SIG-M5 treated with dmso at 0.1 percent for 504 hours (cell line): ENCODE measurements around the gene LAMC1.

Source experiments
- DNase-seq: peaks from one replicate; lab custom pipeline; 2025; ENCODE audit not compliant: unreplicated experiment; lab: John Stamatoyannopoulos, UW

Gene LAMC1

GRCh38 chr1:183023146-183023600 lies at the start of gene LAMC1:
Gene LAMC1 (plus strand): TSS chr1:183023420. CDS start chr1:183023717, 297 bp downstream.
- DNase-seq, result peak; percentile 48

DNA sequence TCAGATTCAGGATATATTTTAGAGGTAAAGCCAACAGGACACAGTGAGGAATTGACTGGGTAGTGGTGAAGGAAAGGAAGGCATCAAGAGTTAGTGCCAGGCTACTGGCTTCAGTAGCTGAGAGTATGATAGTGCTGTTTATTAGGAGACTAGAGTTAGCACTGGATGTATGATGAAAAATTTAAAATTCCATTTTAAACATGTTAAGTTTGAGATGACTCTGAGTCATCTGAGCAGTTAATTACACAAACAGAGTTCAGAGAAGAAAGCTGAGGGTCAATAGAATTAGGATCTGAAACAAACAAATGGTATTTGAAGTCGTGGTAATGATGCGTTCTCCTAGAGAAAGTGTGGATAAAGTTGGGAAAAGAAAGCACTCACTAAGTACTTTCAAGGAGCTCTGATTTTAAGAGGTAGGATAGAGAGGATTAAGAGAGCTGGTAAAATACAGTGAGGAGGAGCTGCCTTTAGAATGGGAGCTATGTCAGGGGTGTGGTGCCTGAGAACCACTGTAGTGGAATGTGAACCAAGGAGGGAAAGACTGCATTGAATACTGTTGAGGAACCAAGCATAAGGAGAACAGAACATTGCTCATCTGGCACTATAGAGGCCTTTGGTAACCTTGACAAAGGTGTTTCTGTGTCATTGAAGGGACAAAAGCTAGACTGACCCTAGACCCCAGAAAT lies 48.6 kb upstream of the LAMC1 start:
- DNase-seq, result no peak

DNA sequence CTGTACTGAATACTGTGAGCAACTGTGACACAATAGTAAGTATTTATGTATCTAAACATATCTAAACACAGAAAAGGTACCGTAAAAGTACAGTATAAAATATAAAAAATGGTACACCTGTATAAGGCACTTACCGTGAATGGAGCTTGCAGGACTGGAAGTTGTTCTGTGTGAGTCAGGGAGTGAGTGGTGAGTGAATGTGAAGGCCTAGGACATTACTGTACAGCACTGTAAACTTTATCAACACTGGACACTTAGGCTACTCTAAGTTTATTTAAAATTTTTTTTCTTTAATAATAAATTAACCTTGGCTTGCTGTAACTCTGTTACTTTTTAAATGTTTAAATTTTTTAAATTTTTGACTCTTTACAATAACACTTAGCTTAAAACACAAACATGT lies 45.7 kb upstream of the LAMC1 start:
- no peak for DNase-seq

DNA sequence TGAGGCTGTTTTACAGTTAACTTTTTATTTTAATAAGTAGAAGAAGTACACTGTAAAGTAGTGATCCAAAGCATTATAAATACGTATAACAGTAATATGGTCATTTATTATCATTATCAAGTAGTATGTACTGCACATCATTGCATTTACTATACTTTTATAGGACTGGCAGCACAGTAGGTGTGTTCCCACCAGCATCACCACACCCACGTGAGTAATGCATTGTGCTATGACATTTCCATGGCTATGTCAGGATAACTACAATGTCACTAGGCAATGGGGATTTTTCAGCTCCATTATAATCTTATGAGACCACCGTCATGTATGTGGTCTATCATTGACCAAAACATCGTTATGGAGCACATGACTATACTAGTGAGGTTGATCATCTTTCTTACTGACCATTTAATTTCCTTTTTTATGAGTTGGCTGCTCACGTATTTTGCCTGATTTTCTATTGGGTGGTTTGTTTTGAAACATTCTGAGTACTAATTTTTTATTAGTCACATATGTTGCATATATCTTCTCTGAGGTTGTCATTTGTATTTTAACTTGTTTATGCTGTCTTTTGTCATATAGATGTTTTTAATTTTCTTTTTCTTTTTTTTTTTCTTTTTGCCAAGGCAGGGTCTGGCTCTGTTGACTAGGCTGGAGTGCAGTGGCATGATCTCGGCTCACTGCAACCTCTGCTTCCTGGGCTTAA lies 44.9 kb upstream of the LAMC1 start:
- no peak for DNase-seq

GRCh38 chr1:182984138-182984537 lies 39.1 kb upstream of the LAMC1 start:
- no peak for DNase-seq

DNA sequence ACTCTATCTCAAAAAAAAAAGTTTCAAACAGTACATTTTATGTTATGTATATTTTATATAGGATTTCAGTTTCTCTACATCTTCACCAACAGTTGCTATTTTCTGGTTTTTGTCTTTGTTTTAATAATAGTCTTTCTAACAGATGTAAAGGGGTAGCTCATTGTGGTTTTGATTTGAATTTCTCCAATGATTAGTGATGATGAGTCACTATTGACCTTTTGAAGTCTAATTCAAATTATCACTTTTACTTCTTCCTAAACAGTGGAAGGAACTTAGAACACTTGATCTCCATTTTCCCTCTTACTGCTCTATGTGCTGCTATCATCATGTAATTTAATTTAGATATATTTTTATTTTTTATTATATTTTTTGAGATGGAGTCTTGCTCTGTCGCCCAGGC lies 38.6 kb upstream of the LAMC1 start:
- no peak for DNase-seq

DNA sequence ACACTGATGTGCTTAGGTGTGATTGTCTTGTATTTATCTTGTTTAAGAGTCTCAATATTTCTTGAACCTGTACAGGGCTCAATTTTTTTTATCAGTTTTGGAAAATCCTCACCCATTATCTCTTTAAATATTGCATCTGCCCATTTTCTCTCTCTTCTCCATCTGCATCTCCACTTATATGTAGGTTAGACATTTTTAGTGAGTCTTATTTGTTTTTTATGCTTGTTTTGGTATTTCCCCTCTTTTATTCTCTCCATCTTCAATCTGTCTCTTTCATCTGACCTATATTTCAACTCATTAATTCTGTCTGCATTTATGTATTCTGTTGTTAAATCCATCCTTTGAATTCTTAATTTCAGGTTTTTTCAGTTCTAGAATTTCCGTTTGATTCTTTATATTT lies 37.3 kb upstream of the LAMC1 start:
- no peak for DNase-seq

GRCh38 chr1:182990413-182991144 lies 32.6 kb upstream of the LAMC1 start:
- no peak for DNase-seq

GRCh38 chr1:182993746-182994145 lies 29.5 kb upstream of the LAMC1 start:
- no peak for DNase-seq

DNA sequence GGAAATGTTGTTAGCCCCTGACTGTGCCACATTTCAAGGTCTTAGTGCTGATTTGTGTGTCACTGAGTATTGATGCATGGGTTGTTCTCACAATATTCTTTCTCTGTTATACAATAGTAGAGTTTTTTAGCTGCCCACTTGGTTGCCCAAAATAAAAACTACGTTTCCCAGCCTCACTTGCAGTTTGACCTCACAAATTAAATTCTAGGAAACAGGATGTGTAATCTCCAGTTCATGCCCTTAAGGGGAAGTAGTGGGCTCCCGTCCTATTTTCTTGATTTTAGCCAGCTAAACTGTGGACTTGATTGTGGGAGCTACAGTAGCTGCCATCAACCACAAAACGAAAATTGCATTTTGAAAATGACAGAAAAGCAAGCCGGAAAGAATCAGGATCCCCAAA lies 27.3 kb upstream of the LAMC1 start:
- peak; percentile 79 for DNase-seq

- DNase-seq, result no peak
These were observed 26.4 kb upstream of the LAMC1 start for GRCh38 chr1:182996816-182997215.

DNA sequence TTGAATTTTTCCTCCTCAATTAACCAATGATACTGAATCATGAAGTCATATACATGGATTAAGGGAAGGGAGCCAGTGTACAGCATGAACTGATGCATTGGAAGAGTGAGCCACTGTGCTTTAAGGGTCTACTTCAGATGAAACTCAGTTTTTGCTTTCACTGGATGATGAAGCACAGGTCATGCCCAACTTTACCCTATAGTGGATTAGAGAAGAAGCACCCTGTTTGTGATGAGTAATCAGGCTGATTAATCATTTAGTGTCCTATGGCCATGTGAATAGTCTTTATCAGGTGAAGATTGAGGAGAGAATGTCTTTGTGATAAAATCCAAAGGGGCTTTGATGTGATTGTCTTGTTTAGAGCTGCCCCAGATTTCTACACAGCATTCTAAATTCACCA lies 24.7 kb upstream of the LAMC1 start:
- DNase-seq, result no peak

GRCh38 chr1:183000167-183000962 lies 22.9 kb upstream of the LAMC1 start:
- no peak for DNase-seq

GRCh38 chr1:183002267-183002666 lies 21.0 kb upstream of the LAMC1 start:
- DNase-seq, result no peak

GRCh38 chr1:183002797-183003196 lies 20.4 kb upstream of the LAMC1 start:
- peak; percentile 9 for DNase-seq

DNA sequence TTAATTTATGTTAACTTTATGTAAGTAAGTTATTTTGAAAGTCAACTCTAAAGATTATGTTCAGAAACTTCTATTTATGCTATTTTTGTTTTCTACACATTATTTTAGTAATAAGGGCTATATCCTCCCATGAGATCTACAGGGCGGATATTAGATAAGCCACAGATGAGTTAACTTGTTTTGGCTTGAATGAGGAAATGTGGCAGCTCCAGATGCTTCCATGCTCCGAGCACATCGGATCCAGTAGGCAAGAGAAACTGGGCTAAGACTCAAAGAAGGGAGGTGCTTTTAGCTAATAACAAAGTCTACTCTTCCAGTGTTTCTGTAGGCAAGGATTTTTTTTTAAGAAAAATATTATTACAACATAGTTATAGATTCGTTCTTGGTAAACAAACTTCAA lies 20.0 kb upstream of the LAMC1 start:
- DNase-seq, result no peak

DNA sequence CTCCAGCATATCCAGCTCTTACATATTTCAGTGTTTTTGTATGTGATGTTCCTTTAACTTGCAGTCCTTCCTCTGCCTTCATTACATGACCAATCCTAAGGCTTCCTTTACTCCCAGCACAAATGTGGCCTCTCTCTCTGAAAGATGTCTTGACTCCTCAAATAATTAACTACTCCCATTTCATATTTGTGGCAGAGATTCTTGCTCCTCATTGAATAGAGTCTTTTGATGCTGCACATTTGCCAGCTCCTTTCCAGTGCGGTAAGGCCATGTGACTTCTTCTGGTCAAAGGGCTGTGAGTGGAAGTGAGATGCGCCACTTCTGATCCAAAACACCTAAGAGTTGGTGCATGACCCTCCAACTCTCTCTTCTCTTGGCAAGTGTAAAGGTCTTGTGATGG lies 19.1 kb upstream of the LAMC1 start:
- DNase-seq, result no peak

DNA sequence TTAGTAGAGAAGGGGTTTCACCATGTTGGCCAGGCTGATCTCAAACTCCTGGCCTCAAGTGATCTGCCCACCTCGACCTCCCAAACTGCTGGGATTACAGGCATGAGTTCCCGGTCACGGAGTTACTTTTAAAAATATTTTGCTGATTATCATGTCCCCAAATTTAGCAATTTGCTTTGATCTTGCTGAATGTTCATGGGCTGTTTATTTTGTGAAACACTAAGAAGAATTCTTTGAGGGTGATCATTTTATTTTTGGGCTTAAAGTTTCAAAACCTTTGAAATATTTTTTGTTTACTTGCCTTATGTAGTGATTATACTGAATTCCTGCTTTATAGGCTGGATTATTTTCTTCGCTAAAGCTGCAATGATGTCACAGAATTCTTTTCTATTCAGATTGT lies 11.4 kb upstream of the LAMC1 start:
- no peak for DNase-seq

DNA sequence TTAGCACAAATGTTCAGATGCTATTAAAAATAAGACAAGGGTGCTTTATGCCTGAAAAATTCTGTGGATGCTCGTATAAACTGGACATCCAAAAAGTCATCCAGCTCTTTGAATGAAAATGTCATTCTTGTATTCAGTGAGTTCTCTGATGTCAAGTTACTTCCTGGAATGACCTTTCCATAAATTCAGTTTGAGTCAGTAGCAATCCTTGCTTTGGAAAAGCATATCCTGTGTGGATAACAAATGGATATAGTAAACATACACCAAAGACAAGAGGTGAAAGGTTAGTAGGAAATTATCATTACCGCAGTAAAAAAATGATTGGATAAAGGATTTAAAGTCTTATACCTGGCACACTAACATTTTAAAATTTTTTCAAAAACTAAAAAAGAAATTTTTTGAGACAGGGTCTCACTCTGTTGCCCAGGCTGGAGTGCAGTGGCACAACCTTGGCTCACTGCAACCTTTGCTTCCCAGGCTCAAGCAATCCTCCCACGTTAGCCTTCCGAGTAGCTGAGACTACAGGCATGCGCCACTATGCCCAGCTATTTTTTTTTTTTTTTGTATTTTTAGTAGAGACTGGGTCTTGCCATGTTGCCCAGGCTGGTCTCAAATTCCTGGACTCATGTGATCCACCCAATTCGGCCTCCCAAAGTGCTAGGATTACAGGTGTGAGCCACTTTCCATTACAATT lies 10.8 kb upstream of the LAMC1 start:
- DNase-seq, result no peak

GRCh38 chr1:183019139-183019740 lies 4.0 kb upstream of the LAMC1 start:
- no peak for DNase-seq
